HCT116 (cell line): ENCODE data around the gene ACTL6B.

Experiments
- CEBPB ChIP-seq: IDR thresholded peaks from 2 replicates; pipeline ENCODE4 v1.6.1; 2012; ENCODE audit warnings: low read depth
- EZH2 ChIP-seq: fragments of 200-600 bp; sonication (generic); IDR thresholded peaks from 2 replicates; pipeline ENCODE4 v1.6.1; 2017; ENCODE audit warnings: antibody characterized with exemption, mixed run types
- EZH2phosphoT487 ChIP-seq: fragments of 200-600 bp; IDR thresholded peaks from 2 replicates; pipeline ENCODE4 v1.6.1; 2018; ENCODE audit warnings: antibody characterized with exemption, borderline replicate concordance
- MAX ChIP-seq: IDR thresholded peaks from 2 replicates; pipeline ENCODE4 v1.6.1; 2012
- POLR2A ChIP-seq: IDR thresholded peaks from 2 replicates; pipeline ENCODE4 v1.7.0; 2011; ENCODE audit warnings: borderline replicate concordance; ENCODE audit not compliant: insufficient read depth, insufficient read length; ENCODE audit errors: extremely low read depth
- POLR2AphosphoS5 ChIP-seq: IDR thresholded peaks from 2 replicates; pipeline ENCODE4 v1.6.1; 2011; ENCODE audit warnings: mild to moderate bottlenecking, low read depth, low read length, moderate library complexity
- RAD21 ChIP-seq: IDR thresholded peaks from 2 replicates; pipeline ENCODE4 v1.6.1; 2012; ENCODE audit warnings: low read depth, mild to moderate bottlenecking
- REST ChIP-seq: IDR thresholded peaks from 2 replicates; pipeline ENCODE4 v1.6.1; 2012; ENCODE audit warnings: low read depth
- SIN3A ChIP-seq: IDR thresholded peaks from 2 replicates; pipeline ENCODE4 v1.6.1; 2012; ENCODE audit warnings: low read depth
- SP1 ChIP-seq: IDR thresholded peaks from 2 replicates; pipeline ENCODE4 v1.6.1; 2012; ENCODE audit warnings: low read depth
- TCF7L2 ChIP-seq: IDR thresholded peaks from 2 replicates; pipeline ENCODE4 v1.7.0; 2011; ENCODE audit warnings: borderline replicate concordance, inconsistent platforms; ENCODE audit not compliant: insufficient read depth, insufficient read length; ENCODE audit errors: extremely low read depth
- YY1 ChIP-seq: IDR thresholded peaks from 2 replicates; pipeline ENCODE4 v1.6.1; 2011; ENCODE audit warnings: low read length, low read depth, moderate library complexity, mild to moderate bottlenecking; ENCODE audit not compliant: insufficient replicate concordance; ENCODE audit errors: extremely low read depth
- ZNF274 ChIP-seq: fragments of 200-500 bp; sonication (Bioruptor generic); IDR thresholded peaks from 2 replicates; pipeline ENCODE4 v1.6.1; 2014; ENCODE audit warnings: mild to moderate bottlenecking, low read depth, low read length, inconsistent platforms
- TF ChIP-seq, protein P1 (sequence below), 3 experiments: fragments of 200-600 bp in 1 of 3; sonication (generic) in 1 of 3; IDR thresholded peaks in 2 of 3; conservative IDR thresholded peaks in 1 of 3; 2 replicates each; pipeline ENCODE4 v1.5.1; 2012 to 2017; ENCODE audit warnings: low read depth in 2 of 3, low read length in 2 of 3, antibody characterized with exemption in 1 of 3, borderline replicate concordance in 1 of 3, control low read depth in 1 of 3, mild to moderate bottlenecking in 1 of 3, mixed read lengths in 1 of 3, mixed run types in 1 of 3, moderate library complexity in 1 of 3; ENCODE audit not compliant: insufficient read depth in 1 of 3

GRCh38 chr7:100689230-100690135 is 33.2 kb upstream of the ACTL6B start:
- TF ChIP-seq CEBPB (no peak), TCF7L2 (no peak), SP1 (no peak), ZNF274 (no peak), EZH2phosphoT487 (no peak), EZH2 (no peak), POLR2AphosphoS5 (no peak), POLR2A (no peak), REST (no peak), YY1 (no peak), RAD21 (no peak), MAX (no peak), SIN3A (no peak)
- TF ChIP-seq, protein P1, sequence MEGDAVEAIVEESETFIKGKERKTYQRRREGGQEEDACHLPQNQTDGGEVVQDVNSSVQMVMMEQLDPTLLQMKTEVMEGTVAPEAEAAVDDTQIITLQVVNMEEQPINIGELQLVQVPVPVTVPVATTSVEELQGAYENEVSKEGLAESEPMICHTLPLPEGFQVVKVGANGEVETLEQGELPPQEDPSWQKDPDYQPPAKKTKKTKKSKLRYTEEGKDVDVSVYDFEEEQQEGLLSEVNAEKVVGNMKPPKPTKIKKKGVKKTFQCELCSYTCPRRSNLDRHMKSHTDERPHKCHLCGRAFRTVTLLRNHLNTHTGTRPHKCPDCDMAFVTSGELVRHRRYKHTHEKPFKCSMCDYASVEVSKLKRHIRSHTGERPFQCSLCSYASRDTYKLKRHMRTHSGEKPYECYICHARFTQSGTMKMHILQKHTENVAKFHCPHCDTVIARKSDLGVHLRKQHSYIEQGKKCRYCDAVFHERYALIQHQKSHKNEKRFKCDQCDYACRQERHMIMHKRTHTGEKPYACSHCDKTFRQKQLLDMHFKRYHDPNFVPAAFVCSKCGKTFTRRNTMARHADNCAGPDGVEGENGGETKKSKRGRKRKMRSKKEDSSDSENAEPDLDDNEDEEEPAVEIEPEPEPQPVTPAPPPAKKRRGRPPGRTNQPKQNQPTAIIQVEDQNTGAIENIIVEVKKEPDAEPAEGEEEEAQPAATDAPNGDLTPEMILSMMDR (IDR thresholded peaks at IDR 0.05 in 2 of 3, conservative IDR thresholded peaks at IDR 0.05 in 1 of 3; ENCODE audit: borderline replicate concordance in 1 of 3, insufficient read depth in 1 of 3, low read depth in 2 of 3, low read length in 2 of 3) = no peak
